Fibroblast of pulmonary artery (primary cell): Measurements from ENCODE around the gene LILRA5.
"Not testable (repeated sequence)": the region's sequence is repeated elsewhere in the genome, so short reads cannot be mapped to it uniquely, and the experiment has no call there.

Experiments used
- DNase-seq: peaks from one replicate; pipeline ENCODE4 v3.0.0-alpha.2; 2010; ENCODE audit warnings: low read depth
- H3K4me3 ChIP-seq: replicated peaks from 2 replicates; pipeline ENCODE4 v1.5.1; 2011; ENCODE audit warnings: low read depth, mild to moderate bottlenecking, control low read depth, low read length, moderate library complexity
- TF ChIP-seq, protein P1 (sequence below): IDR thresholded peaks from 2 replicates; pipeline ENCODE4 v1.5.1; 2011; ENCODE audit warnings: mild to moderate bottlenecking, control low read depth, low read length, inconsistent platforms; ENCODE audit errors: missing control alignments

Gene LILRA5

DNA sequence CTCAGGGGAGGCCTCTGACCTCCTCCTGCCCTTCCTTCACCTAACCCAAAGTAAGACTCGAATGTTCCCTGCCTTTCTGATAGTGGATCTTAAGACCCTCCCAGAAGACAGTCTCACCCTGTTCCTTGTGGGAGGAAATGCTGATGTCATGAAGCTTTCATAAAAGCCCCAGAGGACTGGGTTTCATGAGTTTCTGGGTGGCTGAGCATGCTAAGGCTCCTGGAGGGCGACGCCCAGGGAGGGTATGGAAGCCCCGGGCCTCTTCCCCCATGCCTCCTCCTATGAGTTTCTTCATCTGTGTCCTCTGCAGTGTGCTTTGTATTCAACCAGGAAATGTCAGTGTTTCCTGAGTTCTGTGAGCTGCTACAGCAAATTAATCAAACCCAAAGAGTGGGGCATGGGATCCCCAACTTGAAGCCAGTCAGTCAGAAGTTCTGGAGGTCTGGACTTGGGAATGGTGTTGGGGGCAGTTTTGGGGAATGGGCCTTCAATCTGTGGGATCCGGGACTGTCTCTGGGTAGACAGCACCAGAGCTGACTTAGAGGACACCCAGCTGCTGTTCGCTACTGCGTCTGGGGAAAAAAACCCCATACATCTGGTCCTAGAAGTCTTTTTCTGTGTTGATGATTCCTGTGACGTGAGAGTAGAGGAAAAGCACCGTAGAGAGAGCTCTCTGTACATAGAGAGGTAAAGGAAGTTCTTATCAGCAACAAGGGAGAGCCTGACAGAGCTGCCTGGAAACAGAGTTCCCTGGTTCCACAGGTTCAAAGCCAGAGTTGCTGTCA is 30.1 kb downstream of the LILRA5 start:
- no peak for DNase-seq
- no peak overlapping the region for H3K4me3 ChIP-seq
- TF ChIP-seq, protein P1, sequence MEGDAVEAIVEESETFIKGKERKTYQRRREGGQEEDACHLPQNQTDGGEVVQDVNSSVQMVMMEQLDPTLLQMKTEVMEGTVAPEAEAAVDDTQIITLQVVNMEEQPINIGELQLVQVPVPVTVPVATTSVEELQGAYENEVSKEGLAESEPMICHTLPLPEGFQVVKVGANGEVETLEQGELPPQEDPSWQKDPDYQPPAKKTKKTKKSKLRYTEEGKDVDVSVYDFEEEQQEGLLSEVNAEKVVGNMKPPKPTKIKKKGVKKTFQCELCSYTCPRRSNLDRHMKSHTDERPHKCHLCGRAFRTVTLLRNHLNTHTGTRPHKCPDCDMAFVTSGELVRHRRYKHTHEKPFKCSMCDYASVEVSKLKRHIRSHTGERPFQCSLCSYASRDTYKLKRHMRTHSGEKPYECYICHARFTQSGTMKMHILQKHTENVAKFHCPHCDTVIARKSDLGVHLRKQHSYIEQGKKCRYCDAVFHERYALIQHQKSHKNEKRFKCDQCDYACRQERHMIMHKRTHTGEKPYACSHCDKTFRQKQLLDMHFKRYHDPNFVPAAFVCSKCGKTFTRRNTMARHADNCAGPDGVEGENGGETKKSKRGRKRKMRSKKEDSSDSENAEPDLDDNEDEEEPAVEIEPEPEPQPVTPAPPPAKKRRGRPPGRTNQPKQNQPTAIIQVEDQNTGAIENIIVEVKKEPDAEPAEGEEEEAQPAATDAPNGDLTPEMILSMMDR = no peak

DNA sequence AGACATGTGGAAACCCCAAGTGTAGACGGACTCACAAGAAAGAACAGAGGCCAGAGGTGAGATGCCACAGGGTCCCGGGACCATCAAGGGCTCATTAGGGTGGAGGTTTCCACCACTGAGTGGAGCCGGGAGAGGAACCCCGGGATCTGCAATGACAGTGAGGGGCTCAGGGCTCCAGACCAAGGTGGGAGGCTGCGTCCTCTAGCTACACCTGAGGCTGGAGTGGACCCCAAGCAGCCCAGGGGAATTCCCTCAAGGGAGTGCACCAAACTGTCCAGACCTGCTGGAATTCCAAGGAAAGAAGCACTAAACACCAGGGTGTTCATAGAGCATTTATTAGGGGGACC is 31.3 kb downstream of the LILRA5 start:
- not testable (repeated sequence) for DNase-seq, H3K4me3 ChIP-seq

DNA sequence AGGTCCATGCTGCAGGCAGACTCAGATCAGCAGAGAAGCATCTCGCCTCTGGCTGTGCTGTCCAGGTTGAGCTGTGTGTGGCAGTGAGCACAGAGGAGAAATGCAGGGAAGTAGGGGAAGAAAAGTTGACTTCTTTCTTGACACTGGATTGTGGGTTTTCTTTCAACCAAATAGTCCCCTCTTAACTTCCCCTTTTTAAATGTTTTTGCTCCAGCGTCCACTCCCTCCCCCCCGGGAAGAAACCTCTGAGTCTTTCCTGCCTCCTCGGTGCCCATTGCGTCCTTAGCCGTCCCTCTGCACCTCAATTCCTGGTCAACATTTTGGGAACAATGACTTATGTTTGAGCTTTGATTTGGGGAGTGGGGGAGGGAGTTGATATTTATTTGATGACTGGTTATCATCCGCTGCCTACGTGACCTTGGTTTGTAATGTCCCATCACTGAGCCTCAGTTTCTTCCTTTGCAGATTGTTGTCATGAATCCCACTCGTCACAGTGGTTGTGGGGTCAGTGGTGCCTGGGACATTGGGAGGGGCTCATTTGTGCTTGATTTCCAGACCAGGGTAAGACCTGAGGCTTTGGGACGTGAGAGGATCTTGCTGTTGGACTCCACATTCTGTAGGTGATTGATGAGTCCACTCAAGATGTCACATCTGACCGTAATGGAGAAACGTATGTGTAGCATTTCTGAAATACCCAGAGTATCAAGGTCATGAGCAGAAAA is 31.8 kb downstream of the LILRA5 start, which contains the start of gene LILRB2:
TSS of gene LILRB2 (minus strand) at position 104 of the 722 bp plus-strand sequence. CDS start 614 bp downstream, outside the sequence.
- no peak for DNase-seq
- H3K4me3 ChIP-seq = no peak within 1 kb of the TSS
- TF ChIP-seq, protein P1 = no peak

DNA sequence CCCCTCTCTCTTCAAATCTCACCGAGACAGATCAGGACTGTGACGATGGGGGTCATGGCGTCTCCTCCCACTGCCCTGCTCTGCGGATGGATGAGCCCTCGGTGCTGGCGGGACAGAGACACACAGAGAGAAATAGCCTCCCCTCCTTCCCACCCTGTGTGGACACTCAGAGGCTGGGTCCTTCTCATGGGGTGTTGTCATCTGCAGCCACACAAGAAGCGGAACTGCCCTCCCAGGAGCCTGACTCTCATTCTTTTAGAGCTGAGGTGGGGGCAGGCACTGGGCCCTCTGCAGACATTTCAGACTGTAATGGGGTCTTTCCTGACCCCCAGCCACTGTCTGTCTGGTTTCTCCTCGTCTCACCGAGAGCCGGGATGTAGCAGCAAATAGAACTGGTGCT is 32.5 kb downstream of the LILRA5 start:
- not testable (repeated sequence) for DNase-seq, H3K4me3 ChIP-seq

DNA sequence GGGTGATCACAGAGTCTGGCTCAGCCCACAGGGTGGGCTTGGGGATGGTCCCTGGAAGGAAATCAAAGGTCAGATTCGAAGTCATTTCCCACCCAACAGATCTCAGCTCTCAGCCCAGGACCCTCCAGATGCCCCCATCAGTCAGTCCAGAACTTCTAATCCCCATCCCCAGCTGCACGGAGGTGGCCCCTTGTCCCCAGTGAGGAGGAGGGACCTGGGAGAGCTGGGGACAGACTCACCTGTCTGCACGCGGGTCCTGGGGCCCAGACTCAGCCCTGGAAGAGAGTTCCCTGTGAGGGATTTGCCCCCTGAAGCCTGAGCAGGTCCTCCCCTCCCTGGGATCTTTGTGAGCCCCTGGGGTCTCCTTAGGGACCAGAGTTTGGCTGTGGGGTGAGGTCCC is 32.9 kb downstream of the LILRA5 start:
- DNase-seq, H3K4me3 ChIP-seq: not testable (repeated sequence)

DNA sequence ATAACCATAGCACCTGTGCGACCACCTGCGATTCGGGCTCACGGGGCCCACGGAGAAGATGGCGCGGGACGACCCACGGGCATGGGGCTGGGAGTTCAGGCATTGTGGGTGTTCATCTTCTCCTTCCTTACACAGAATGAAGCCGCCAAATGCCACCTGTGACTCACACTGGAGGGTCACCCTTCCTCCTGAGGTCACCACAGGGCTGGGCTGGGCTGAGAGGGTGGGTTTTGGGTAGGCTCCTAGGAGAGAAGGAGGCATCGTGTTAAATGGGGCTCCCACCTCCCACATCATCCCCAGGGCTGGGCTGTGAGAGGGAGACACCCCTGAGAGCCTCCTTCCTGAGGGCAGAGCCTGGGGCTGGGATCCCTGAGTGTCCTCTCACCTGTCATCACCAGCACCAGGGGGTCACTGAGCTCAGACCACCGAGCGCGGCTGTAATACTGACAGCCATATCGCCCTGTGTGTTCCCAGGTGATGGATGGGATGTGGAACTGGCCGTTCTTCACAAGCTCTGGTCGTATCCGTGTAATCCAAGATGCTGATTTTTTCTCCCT is 33.5 kb downstream of the LILRA5 start:
- H3K4me3 ChIP-seq = no peak overlapping the region
- TF ChIP-seq, protein P1 = no peak
- DNase-seq = no peak

DNA sequence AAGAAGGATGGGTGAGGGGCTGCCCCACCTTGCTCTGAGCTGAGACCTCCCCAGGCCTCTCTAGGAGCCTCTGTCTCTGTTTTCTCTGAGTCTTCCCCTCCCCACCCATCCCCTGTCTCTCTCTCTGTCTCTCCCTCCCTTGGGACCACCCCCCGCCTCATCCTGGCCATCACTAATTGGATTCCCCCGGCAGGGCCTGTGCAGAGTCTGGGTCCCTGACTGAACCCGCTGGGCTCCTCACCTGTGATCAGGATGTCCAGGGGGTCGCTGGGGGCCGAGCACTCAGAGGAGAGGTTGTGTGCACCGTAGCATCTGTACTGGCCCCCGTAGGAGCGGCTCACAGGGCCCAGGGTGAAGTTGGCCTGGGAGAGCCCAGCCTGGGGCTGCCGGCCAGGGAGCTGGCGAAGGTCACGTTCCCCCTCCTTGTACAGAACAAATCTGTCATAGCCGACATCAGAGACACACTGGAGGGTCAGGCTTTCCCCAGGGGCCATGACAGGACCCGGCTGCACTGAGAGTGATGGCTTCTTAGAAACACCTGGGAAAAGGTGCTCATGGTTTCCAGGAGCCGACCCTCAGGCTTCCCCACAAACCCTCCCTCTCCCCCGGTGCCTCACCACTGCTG is 34.3 kb downstream of the LILRA5 start:
- not testable (repeated sequence) for H3K4me3 ChIP-seq, DNase-seq

DNA sequence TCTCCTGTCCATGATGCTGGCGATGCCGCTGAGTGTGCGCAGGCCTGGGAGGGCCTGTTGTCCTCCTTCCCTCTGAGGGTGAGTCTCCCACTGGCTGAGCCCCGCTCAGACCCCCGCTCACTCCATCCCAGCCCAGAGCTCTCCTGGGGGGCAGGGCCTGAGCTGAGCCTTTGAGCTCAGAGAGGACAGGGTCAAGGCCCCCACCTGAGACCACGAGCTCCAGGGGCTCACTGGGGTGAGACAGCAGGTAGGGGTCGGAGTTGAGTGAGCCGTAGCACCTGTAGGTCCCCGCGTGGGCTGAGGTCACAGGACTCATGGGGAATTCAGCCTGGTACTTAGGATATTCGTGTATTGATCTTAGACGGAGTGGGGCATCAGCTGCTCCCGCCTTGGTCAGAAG is 34.9 kb downstream of the LILRA5 start:
- not testable (repeated sequence) for DNase-seq, H3K4me3 ChIP-seq

DNA sequence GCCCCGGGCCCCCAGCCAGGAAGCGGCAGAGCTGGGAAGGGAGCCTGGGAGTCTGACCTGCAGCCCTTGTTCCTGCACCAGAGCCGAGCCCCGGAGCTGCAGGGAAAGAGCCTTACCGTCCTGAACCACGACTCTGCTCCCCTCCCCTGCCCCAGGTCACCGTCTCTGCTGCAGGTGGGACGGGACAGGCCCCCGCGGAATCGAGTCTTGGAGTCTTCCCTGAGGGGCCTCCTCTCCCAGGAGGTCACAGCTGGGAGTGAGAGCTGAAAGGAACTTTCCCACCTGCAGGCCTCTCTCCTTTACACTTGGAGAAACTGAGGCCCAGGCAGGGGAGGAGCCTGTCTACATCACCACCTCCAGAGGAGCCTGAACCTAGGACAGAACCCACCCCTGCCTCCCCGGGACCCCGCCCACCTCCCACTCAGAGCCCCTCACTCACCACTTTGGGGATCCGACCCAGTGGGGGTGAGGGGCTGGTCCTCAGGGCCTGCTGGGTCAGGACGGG is 35.8 kb downstream of the LILRA5 start:
- DNase-seq, H3K4me3 ChIP-seq: not testable (repeated sequence)

DNA sequence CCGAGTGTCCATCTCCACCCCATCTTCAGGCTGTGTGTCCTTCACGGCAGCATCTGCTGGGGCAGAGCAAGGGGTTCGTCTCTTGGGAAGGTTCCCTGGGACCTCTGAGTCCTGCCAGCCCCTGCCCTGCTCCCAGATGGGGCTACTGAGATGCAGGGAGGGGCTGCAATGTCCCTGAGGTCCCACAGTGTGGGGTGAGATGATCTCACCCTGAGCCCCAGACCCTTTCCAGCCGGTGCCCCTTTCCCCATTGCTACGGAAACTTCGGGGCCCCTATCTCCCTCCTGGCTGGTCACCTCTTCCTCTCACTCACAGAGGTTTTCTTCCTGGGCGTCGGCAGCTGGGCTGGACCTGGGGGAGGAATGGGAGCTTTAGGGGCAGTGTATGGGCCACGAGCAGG is 37.0 kb downstream of the LILRA5 start:
- TF ChIP-seq, protein P1 = no peak
- DNase-seq = no peak
- H3K4me3 ChIP-seq = no peak overlapping the region

DNA sequence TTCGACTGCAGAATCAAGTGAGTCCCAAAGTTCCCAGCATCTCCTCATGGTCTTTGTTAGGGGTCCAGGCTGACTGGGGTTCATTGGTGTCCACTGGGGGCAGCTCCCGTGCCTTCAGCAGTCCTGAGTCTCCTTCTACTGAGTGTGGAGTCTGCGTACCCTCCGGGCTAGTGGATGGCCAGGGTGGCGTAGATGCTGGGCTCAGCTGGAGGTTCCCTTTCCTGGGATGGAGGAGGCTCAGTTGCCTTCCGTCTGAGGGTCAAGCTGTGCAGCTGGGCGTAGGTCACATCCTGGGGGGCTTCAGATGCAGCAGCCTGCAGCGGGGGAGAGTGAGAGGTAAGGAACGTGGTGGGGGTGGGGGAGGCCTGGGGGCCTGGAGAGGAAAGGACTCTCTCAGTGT is 38.5 kb downstream of the LILRA5 start:
- H3K4me3 ChIP-seq, DNase-seq: not testable (repeated sequence)
